ENCODE results near the gene TRAM2. TPM values are rescaled to one million over a fixed set of nuclear protein-coding genes. Genes with fewer than 3 reads are reported as not detected.

Gene TRAM2
- total RNA-seq, 1 experiment from 2014 or later, result 21.3 TPM

- Histone ChIP-seq H3K9me2 (ENCODE audit: insufficient read depth) (no peaks in the 10 kb centered on the region), H3K4me1 (ENCODE audit: control insufficient read depth in 1 of 2, insufficient read depth in 2 of 2, low read length in 2 of 2) (peaks cover 12 to 19% of the 10 kb centered on the region in 2 experiments; a peak in 3 of 4 replicates), H3K4me3 (replicated peaks in 1 of 2; ENCODE audit: low read depth in 1 of 2, low read length in 2 of 2) (no peak overlapping the region), H3K9ac (ENCODE audit: low read length) (no peak overlapping the region), H4K20me1 (ENCODE audit: insufficient read depth) (no peaks in the 10 kb centered on the region), H3K36me3 (ENCODE audit: control insufficient read depth in 1 of 2, insufficient read depth in 2 of 2, low read length in 2 of 2) (no peaks in the 10 kb centered on the region), H3K27me3 (ENCODE audit: insufficient read depth, low read length) (no peaks in the 10 kb centered on the region), H2AFZ (ENCODE audit: low read depth, low read length, poor library complexity, severe bottlenecking) (no peak overlapping the region), H3K27ac (ENCODE audit: low read depth, low read length) (no peak overlapping the region), H3K79me2 (ENCODE audit: insufficient read depth, low read length) (no peaks in the 10 kb centered on the region; the same call in 1 of the 2 replicates), H3K4me2 (ENCODE audit: low read length) (no peak overlapping the region), H3K9me3 (ENCODE audit: control insufficient read depth in 1 of 2, insufficient read depth in 1 of 2, low read depth in 1 of 2, low read length in 2 of 2) (no peaks in the 10 kb centered on the region)
- ATAC-seq (no peak), DNase-seq (ENCODE audit: low read depth, low spot score) (no peak)
- ChIA-PET POLR2A (no interaction called here), RAD21 (ENCODE audit: low non-redundant PET in 1 of 2, low total read pairs in 2 of 2, uncharacterized antibody in 2 of 2, unreplicated experiment in 2 of 2) (no interaction called here), CTCF (no interaction called here)
- TF ChIP-seq YY1 (IDR thresholded peaks at IDR 0.05; ENCODE audit: extremely low read depth, insufficient replicate concordance, low read depth, low read length), result no peak
- TF ChIP-seq TCF7L2 (IDR thresholded peaks at IDR 0.05; ENCODE audit: borderline replicate concordance, extremely low read depth, insufficient read depth, insufficient read length), result no peak
- TF ChIP-seq, protein P1, sequence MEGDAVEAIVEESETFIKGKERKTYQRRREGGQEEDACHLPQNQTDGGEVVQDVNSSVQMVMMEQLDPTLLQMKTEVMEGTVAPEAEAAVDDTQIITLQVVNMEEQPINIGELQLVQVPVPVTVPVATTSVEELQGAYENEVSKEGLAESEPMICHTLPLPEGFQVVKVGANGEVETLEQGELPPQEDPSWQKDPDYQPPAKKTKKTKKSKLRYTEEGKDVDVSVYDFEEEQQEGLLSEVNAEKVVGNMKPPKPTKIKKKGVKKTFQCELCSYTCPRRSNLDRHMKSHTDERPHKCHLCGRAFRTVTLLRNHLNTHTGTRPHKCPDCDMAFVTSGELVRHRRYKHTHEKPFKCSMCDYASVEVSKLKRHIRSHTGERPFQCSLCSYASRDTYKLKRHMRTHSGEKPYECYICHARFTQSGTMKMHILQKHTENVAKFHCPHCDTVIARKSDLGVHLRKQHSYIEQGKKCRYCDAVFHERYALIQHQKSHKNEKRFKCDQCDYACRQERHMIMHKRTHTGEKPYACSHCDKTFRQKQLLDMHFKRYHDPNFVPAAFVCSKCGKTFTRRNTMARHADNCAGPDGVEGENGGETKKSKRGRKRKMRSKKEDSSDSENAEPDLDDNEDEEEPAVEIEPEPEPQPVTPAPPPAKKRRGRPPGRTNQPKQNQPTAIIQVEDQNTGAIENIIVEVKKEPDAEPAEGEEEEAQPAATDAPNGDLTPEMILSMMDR (IDR thresholded peaks at IDR 0.05 in 2 of 3, conservative IDR thresholded peaks at IDR 0.05 in 1 of 3; ENCODE audit: borderline replicate concordance in 1 of 3, insufficient read depth in 1 of 3, low read depth in 2 of 3, low read length in 2 of 3), result no peak
- TF ChIP-seq CBX3 (IDR thresholded peaks at IDR 0.05; ENCODE audit: low read depth), result no peak
- TF ChIP-seq JUND (IDR thresholded peaks at IDR 0.05), result no peak
- TF ChIP-seq EZH2 (IDR thresholded peaks at IDR 0.05), result no peak
- TF ChIP-seq POLR2A (IDR thresholded peaks at IDR 0.05; ENCODE audit: borderline replicate concordance, extremely low read depth, insufficient read depth, insufficient read length), result no peak
- TF ChIP-seq FOSL1 (IDR thresholded peaks at IDR 0.05; ENCODE audit: low read depth), result no peak
- no peak for TF ChIP-seq EGR1 (IDR thresholded peaks at IDR 0.05; ENCODE audit: low read depth)
- TF ChIP-seq RAD21 (IDR thresholded peaks at IDR 0.05; ENCODE audit: low read depth), result no peak
- TF ChIP-seq ELF1 (IDR thresholded peaks at IDR 0.05; ENCODE audit: borderline replicate concordance, low read depth), result no peak
- TF ChIP-seq, protein P2, sequence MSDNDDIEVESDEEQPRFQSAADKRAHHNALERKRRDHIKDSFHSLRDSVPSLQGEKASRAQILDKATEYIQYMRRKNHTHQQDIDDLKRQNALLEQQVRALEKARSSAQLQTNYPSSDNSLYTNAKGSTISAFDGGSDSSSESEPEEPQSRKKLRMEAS (IDR thresholded peaks at IDR 0.05), result no peak
- no peak for TF ChIP-seq SRF (IDR thresholded peaks at IDR 0.05; ENCODE audit: low read depth)
- no peak for TF ChIP-seq EZH2phosphoT487 (IDR thresholded peaks at IDR 0.05; ENCODE audit: borderline replicate concordance)
- TF ChIP-seq, protein P3, sequence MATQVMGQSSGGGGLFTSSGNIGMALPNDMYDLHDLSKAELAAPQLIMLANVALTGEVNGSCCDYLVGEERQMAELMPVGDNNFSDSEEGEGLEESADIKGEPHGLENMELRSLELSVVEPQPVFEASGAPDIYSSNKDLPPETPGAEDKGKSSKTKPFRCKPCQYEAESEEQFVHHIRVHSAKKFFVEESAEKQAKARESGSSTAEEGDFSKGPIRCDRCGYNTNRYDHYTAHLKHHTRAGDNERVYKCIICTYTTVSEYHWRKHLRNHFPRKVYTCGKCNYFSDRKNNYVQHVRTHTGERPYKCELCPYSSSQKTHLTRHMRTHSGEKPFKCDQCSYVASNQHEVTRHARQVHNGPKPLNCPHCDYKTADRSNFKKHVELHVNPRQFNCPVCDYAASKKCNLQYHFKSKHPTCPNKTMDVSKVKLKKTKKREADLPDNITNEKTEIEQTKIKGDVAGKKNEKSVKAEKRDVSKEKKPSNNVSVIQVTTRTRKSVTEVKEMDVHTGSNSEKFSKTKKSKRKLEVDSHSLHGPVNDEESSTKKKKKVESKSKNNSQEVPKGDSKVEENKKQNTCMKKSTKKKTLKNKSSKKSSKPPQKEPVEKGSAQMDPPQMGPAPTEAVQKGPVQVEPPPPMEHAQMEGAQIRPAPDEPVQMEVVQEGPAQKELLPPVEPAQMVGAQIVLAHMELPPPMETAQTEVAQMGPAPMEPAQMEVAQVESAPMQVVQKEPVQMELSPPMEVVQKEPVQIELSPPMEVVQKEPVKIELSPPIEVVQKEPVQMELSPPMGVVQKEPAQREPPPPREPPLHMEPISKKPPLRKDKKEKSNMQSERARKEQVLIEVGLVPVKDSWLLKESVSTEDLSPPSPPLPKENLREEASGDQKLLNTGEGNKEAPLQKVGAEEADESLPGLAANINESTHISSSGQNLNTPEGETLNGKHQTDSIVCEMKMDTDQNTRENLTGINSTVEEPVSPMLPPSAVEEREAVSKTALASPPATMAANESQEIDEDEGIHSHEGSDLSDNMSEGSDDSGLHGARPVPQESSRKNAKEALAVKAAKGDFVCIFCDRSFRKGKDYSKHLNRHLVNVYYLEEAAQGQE (IDR thresholded peaks at IDR 0.05; ENCODE audit: low read depth), result no peak
- TF ChIP-seq ATF3 (IDR thresholded peaks at IDR 0.05), result no peak
- TF ChIP-seq ZNF274 (IDR thresholded peaks at IDR 0.05; ENCODE audit: low read depth, low read length), result no peak
- TF ChIP-seq POLR2AphosphoS5 (IDR thresholded peaks at IDR 0.05; ENCODE audit: low read depth, low read length), result no peak
- no peak for TF ChIP-seq CEBPB (IDR thresholded peaks at IDR 0.05; ENCODE audit: low read depth)
- no peak for TF ChIP-seq SP1 (IDR thresholded peaks at IDR 0.05; ENCODE audit: low read depth)
- no TSS peak for BruUV-seq (replicated peaks)
- intact Hi-C loops (cut with micrococcal nuclease), result no loop called here
Measured at GRCh38 chr6:52527436-52527835, 49.4 kb downstream of the TRAM2 start.
